H1 (cell line): ENCODE results near the gene OR2AJ1.

Source experiments
- ASH2L ChIP-seq: fragments of 200-600, 300-600 bp; sonication (generic); IDR thresholded peaks from one replicate; pipeline ENCODE4 v1.7.1; 2017; ENCODE audit warnings: low read length
- TF ChIP-seq, protein P1 (sequence below), 3 experiments: IDR thresholded peaks; 1 replicate in 2 of 3; 2 replicates in 1 of 3; pipeline versions ENCODE4 v1.5.1 to v1.6.1; 2011; ENCODE audit warnings: low read length in 3 of 3, mild to moderate bottlenecking in 3 of 3, inconsistent platforms in 2 of 3, low read depth in 1 of 3, moderate library complexity in 1 of 3; ENCODE audit not compliant: insufficient read depth in 1 of 3; ENCODE audit errors: control extremely low read depth in 1 of 3

DNA sequence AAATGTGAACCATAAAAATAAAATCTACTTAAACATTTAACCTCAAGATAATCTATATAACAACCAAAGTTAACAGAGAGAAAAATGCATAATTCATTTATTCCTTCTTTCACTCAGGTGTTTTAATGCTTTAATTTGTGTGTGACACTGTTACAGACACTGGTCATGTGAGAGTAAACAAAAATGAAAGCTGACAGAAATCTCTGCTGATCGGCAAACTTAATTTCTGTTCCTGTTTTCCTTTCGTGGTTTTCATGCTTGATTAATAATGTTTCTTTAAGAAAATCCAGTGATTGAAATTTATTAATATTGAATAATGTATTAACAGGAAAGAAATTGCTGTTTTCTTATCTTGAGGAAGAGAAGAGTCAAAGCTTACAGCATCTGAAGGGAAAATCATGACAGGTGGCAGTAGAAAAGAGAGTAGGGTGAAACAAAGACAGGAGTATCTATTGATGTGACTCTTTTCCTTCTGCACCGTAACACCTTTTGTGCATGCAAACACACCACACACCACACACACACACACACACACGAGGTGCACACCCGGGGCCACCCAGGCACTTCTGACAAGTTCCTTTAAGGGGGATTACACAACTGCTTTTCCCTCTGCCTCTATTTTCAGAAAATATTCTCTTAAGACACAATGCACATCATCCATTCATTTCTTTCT, 42.0 kb downstream of the OR2AJ1 start:
- no peak for TF ChIP-seq ASH2L
- TF ChIP-seq, protein P1, sequence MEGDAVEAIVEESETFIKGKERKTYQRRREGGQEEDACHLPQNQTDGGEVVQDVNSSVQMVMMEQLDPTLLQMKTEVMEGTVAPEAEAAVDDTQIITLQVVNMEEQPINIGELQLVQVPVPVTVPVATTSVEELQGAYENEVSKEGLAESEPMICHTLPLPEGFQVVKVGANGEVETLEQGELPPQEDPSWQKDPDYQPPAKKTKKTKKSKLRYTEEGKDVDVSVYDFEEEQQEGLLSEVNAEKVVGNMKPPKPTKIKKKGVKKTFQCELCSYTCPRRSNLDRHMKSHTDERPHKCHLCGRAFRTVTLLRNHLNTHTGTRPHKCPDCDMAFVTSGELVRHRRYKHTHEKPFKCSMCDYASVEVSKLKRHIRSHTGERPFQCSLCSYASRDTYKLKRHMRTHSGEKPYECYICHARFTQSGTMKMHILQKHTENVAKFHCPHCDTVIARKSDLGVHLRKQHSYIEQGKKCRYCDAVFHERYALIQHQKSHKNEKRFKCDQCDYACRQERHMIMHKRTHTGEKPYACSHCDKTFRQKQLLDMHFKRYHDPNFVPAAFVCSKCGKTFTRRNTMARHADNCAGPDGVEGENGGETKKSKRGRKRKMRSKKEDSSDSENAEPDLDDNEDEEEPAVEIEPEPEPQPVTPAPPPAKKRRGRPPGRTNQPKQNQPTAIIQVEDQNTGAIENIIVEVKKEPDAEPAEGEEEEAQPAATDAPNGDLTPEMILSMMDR (IDR thresholded peaks at IDR 0.05; ENCODE audit: control extremely low read depth in 1 of 3, insufficient read depth in 1 of 3, low read depth in 1 of 3, low read length in 3 of 3): no peak
